Mesenchymal stem cell (in vitro differentiated cells and primary cell): Measurements from ENCODE around the gene IRF2.

ENCODE experiments used
- DNase-seq: peaks from one replicate; pipeline ENCODE4 v3.0.0-alpha.2; 2013
- H2AFZ ChIP-seq: one replicate; pipeline ENCODE4 v1.6.1; 2013; ENCODE audit warnings: low read depth, mild to moderate bottlenecking, control low read depth, inconsistent platforms, low read length, moderate library complexity
- H2AK5ac ChIP-seq: 2 replicates; pipeline ENCODE4 v1.6.1; 2013; ENCODE audit warnings: low read length, moderate library complexity, mild to moderate bottlenecking, inconsistent platforms; ENCODE audit not compliant: severe bottlenecking
- H2BK120ac ChIP-seq: one replicate; pipeline ENCODE4 v1.6.1; 2013; ENCODE audit warnings: low read depth, mild to moderate bottlenecking, inconsistent platforms, low read length, moderate library complexity
- H2BK12ac ChIP-seq, 2 experiments: one replicate each; pipeline ENCODE4 v1.6.1; 2013; ENCODE audit warnings: inconsistent platforms in 2 of 2, low read length in 2 of 2, mild to moderate bottlenecking in 2 of 2, moderate library complexity in 2 of 2, control low read depth in 1 of 2
- H2BK15ac ChIP-seq: one replicate; pipeline ENCODE4 v1.6.1; 2013; ENCODE audit warnings: mild to moderate bottlenecking, low read depth, inconsistent platforms; ENCODE audit not compliant: poor library complexity, severe bottlenecking
- H2BK5ac ChIP-seq: 2 replicates; pipeline ENCODE4 v1.6.1; 2013; ENCODE audit warnings: low read depth, mild to moderate bottlenecking, low read length, control low read depth, inconsistent platforms; ENCODE audit not compliant: poor library complexity, severe bottlenecking
- H3K14ac ChIP-seq, 2 experiments: one replicate each; pipeline ENCODE4 v1.6.1; 2013; ENCODE audit warnings: inconsistent platforms in 2 of 2, low read length in 2 of 2, control low read depth in 1 of 2, mild to moderate bottlenecking in 1 of 2, moderate library complexity in 1 of 2
- H3K18ac ChIP-seq, 2 experiments: one replicate each; pipeline ENCODE4 v1.6.1; 2013; ENCODE audit warnings: inconsistent platforms in 2 of 2, low read length in 2 of 2, control low read depth in 1 of 2, low read depth in 1 of 2, mild to moderate bottlenecking in 1 of 2
- H3K23ac ChIP-seq, 2 experiments: one replicate each; pipeline ENCODE4 v1.6.1; 2013; ENCODE audit warnings: inconsistent platforms in 2 of 2, low read length in 2 of 2, mild to moderate bottlenecking in 2 of 2, moderate library complexity in 2 of 2, control low read depth in 1 of 2
- H3K27ac ChIP-seq: 2 replicates; pipeline ENCODE4 v1.5.1; 2013; ENCODE audit warnings: mild to moderate bottlenecking, moderate library complexity, low read length, control low read depth, inconsistent platforms; ENCODE audit not compliant: poor library complexity, severe bottlenecking
- H3K27me3 ChIP-seq, 2 experiments: 2 replicates each; pipeline versions ENCODE4 v1.6.1 to v1.7.0; 2013; ENCODE audit warnings: low read length in 2 of 2, mild to moderate bottlenecking in 2 of 2, moderate library complexity in 2 of 2, control low read depth in 1 of 2, inconsistent platforms in 1 of 2; ENCODE audit not compliant: control insufficient read depth in 1 of 2, insufficient read depth in 1 of 2
- H3K36me3 ChIP-seq, 2 experiments: 2 replicates each; pipeline versions ENCODE4 v1.6.1 to v1.7.0; 2013; ENCODE audit warnings: low read length in 2 of 2, control low read depth in 1 of 2, inconsistent platforms in 1 of 2, low read depth in 1 of 2, mild to moderate bottlenecking in 1 of 2; ENCODE audit not compliant: insufficient read depth in 2 of 2, control insufficient read depth in 1 of 2
- H3K4ac ChIP-seq, 2 experiments: one replicate each; pipeline ENCODE4 v1.6.1; 2013; ENCODE audit warnings: inconsistent platforms in 2 of 2, low read length in 2 of 2, mild to moderate bottlenecking in 2 of 2, moderate library complexity in 2 of 2, control low read depth in 1 of 2, low read depth in 1 of 2
- H3K4me1 ChIP-seq: 2 replicates; pipeline ENCODE4 v1.6.1; 2013; ENCODE audit warnings: low read depth, low read length, control low read depth; ENCODE audit not compliant: control insufficient read depth, insufficient read depth
- H3K4me2 ChIP-seq: 2 replicates; pipeline ENCODE4 v1.6.1; 2013; ENCODE audit warnings: low read length, mild to moderate bottlenecking, inconsistent platforms; ENCODE audit not compliant: poor library complexity, severe bottlenecking
- H3K4me3 ChIP-seq, 2 experiments: 2 replicates each; pipeline versions ENCODE4 v1.5.1 to v1.7.0; 2013; ENCODE audit warnings: low read length in 2 of 2, mild to moderate bottlenecking in 2 of 2, control low read depth in 1 of 2, low read depth in 1 of 2; ENCODE audit not compliant: insufficient read depth in 1 of 2
- H3K79me1 ChIP-seq: replicated peaks from 2 replicates; pipeline ENCODE4 v1.6.1; 2013; ENCODE audit warnings: mild to moderate bottlenecking, control low read depth, low read length, inconsistent platforms; ENCODE audit not compliant: poor library complexity, severe bottlenecking
- H3K9ac ChIP-seq: 2 replicates; pipeline ENCODE4 v1.7.0; 2013; ENCODE audit warnings: mild to moderate bottlenecking, low read length, moderate library complexity
- H3K9me3 ChIP-seq: 2 replicates; pipeline ENCODE4 v1.7.0; 2013; ENCODE audit warnings: mild to moderate bottlenecking, low read length; ENCODE audit not compliant: control insufficient read depth
- H4K8ac ChIP-seq: one replicate; pipeline ENCODE4 v1.6.1; 2013; ENCODE audit warnings: inconsistent platforms, mild to moderate bottlenecking, low read length, moderate library complexity
- H4K91ac ChIP-seq: one replicate; pipeline ENCODE4 v1.6.1; 2013; ENCODE audit warnings: mild to moderate bottlenecking, low read length, inconsistent platforms
- WGBS: methylation state at CpG from one replicate; pipeline ENCODE4 v1.1.7; 2013; ENCODE audit warnings: mixed read lengths; 5-methylcytosine and 5-hydroxymethylcytosine counted together

IRF2 gene

GRCh38 chr4:184450743-184451535, 23.4 kb downstream of the IRF2 start:
- no peak overlapping the region for H2AFZ ChIP-seq
- H3K23ac ChIP-seq, result no peak overlapping the region
- H3K14ac ChIP-seq, result no peak overlapping the region
- H3K27me3 ChIP-seq, result no peaks in the 10 kb centered on the region
- H3K9me3 ChIP-seq, result no peaks in the 10 kb centered on the region
- H2BK15ac ChIP-seq, result no peak overlapping the region
- H2BK5ac ChIP-seq, result no peak overlapping the region
- no peak overlapping the region for H4K91ac ChIP-seq
- peaks cover 12% of the 10 kb centered on the region for H3K4me1 ChIP-seq
- no peak overlapping the region for H4K8ac ChIP-seq
- DNase-seq, result peak; percentile 61
- peak overlapping the region in 1 of 2 experiments; percentile 45 for H3K18ac ChIP-seq
- H2AK5ac ChIP-seq, result no peak overlapping the region
- peak overlapping the region in 1 of 2 experiments; percentile 79 for H3K4me3 ChIP-seq
- 85% methylated on average over 8 of the region's 8 CpGs for WGBS
- H3K9ac ChIP-seq, result peak overlapping the region; percentile 92
- H2BK12ac ChIP-seq, result no peak overlapping the region
- no peak overlapping the region for H3K4me2 ChIP-seq
- H3K36me3 ChIP-seq, result peaks cover 5 to 13% of the 10 kb centered on the region in 2 experiments
- no peak overlapping the region for H2BK120ac ChIP-seq
- H3K27ac ChIP-seq, result no peak overlapping the region
- no peak overlapping the region for H3K4ac ChIP-seq
- peaks cover 38% of the 10 kb centered on the region for H3K79me1 ChIP-seq

DNA sequence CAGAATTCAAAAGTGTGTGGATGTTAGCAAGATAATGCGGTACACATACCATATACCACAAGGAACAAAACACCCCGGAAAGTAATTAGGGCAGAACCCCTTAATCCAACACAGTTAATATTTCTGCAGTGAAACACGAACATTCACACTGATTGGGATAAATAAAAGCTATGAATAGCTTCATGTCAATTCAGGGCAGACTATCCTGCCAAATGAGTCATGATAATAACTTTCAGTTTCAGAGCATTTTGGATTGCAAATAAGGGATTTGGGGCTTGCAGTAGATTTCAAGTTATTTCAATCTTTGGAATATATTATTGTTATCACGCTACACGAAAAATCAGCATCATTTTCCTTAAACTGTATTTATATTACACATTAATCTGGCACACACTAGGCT, 24.3 kb downstream of the IRF2 start:
- Histone ChIP-seq H2BK5ac (no peak overlapping the region), H2AFZ (no peak overlapping the region), H3K4me3 (peak overlapping the region in 1 of 2 experiments; percentile 79), H3K27me3 (no peaks in the 10 kb centered on the region), H2BK12ac (no peak overlapping the region), H3K4me2 (no peak overlapping the region), H2BK120ac (no peak overlapping the region), H4K91ac (no peak overlapping the region), H2AK5ac (no peak overlapping the region), H3K4ac (no peak overlapping the region), H4K8ac (no peak overlapping the region), H3K27ac (no peak overlapping the region), H2BK15ac (no peak overlapping the region), H3K9ac (peak overlapping the region; percentile 92), H3K9me3 (no peaks in the 10 kb centered on the region), H3K14ac (no peak overlapping the region), H3K23ac (no peak overlapping the region), H3K79me1 (peaks cover 33% of the 10 kb centered on the region), H3K4me1 (peaks cover 12% of the 10 kb centered on the region), H3K18ac (no peak overlapping the region), H3K36me3 (peaks cover 5 to 11% of the 10 kb centered on the region in 2 experiments)
- DNase-seq, result peak; percentile 62
- 38% methylated on average over 2 of the region's 5 CpGs for WGBS

DNA sequence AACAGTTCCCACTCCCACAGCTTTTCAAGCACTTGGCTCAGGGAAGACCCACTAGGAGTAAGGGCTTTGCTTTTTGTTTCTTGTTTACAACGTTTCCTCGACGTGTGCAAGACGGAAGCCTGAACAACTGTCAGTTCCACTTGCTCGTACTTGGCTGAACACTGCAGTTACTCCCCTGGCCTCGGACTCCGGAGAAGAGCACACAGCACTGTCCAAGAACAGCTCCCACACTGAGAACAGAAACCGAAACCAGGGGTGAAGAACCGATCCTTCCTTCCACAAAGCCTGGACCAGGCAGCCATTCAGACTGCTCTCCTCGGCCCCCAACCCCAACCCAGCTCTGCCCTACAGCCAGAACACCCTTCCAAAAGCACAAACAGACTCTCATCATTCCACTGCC, 25.5 kb downstream of the IRF2 start:
- Histone ChIP-seq H2BK12ac (peak overlapping the region; percentile 6 to 52), H3K9ac (peak overlapping the region; percentile 92), H3K27ac (no peak overlapping the region), H2BK15ac (peak overlapping the region; percentile 52), H3K4me3 (peak overlapping the region in 1 of 2 experiments; percentile 79), H3K14ac (no peak overlapping the region), H3K27me3 (no peaks in the 10 kb centered on the region), H4K91ac (peak overlapping the region; percentile 74), H3K4ac (no peak overlapping the region), H3K23ac (no peak overlapping the region), H2BK120ac (peak overlapping the region; percentile 50), H2BK5ac (no peak overlapping the region), H3K9me3 (no peaks in the 10 kb centered on the region), H4K8ac (peak overlapping the region; percentile 39), H3K18ac (no peak overlapping the region), H3K4me2 (no peak overlapping the region), H3K4me1 (peaks cover 16% of the 10 kb centered on the region), H3K36me3 (peaks cover 12 to 13% of the 10 kb centered on the region in 2 experiments), H3K79me1 (peaks cover 40% of the 10 kb centered on the region), H2AK5ac (peak overlapping the region; percentile 58), H2AFZ (no peak overlapping the region)
- DNase-seq, result peak; percentile 59
- WGBS, result 81% methylated on average over 10 of the region's 10 CpGs

DNA sequence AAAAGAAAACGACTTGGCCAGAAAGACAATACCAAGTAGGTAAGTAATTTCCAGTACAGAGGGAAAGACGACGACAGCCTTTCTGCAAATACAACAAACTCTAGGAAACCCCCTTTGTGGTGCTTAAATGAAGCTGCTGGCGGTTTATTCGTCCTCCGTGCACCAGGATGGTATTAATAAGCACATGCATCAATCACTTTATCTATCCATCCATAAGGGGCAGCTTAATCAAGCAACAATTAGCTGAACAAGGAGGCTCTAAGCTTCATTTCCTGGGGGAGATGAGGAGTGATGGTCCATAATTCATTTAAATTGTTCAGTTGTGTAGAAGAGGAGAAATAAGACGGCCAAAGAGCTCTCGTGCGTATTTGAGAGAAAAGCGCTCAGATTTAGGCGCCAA, 26.2 kb downstream of the IRF2 start:
- H3K4me2 ChIP-seq, result no peak overlapping the region
- WGBS, result 65% methylated on average over 6 of the region's 11 CpGs
- DNase-seq, result no peak

More for the DNA sequence above, 26.2 kb downstream of the IRF2 start:
- Histone ChIP-seq H4K91ac (no peak overlapping the region), H3K27ac (no peak overlapping the region), H2BK12ac (no peak overlapping the region), H3K4me1 (peaks cover 12% of the 10 kb centered on the region), H3K4ac (no peak overlapping the region), H3K79me1 (peaks cover 42% of the 10 kb centered on the region), H3K23ac (no peak overlapping the region), H3K36me3 (peaks cover 13 to 18% of the 10 kb centered on the region in 2 experiments), H3K14ac (no peak overlapping the region), H2BK15ac (peak overlapping the region; percentile 16), H3K18ac (no peak overlapping the region), H3K4me3 (peak overlapping the region in 1 of 2 experiments; percentile 79), H3K27me3 (no peaks in the 10 kb centered on the region), H4K8ac (no peak overlapping the region), H2BK120ac (no peak overlapping the region), H2AFZ (no peak overlapping the region), H2AK5ac (no peak overlapping the region), H2BK5ac (no peak overlapping the region), H3K9me3 (no peaks in the 10 kb centered on the region), H3K9ac (peak overlapping the region; percentile 92)
